Calu3 (cell line): ENCODE data around the gene ABL1. TPM values are rescaled to one million over a fixed set of nuclear protein-coding genes. Genes with fewer than 3 reads are reported as not detected.
"Not testable (repeated sequence)": the region's sequence is repeated elsewhere in the genome, so short reads cannot be mapped to it uniquely, and the experiment has no call there.

Source experiments
- BruUV-seq: library from RNA; stranded (reverse); fragments of 400-500 nt; replicated peaks from 2 replicates; lab custom pipeline; 2021; lab: Mats Ljungman, UMichigan
- CTCF ChIA-PET: fragments of 300-600 bp; sonication (Branson Sonifier 250); formaldehyde crosslinking; loops from one replicate; lab custom pipeline; 2022; ENCODE audit warnings: antibody characterized with exemption; lab: Charles Lee
- DNase-seq: peaks from one replicate; pipeline ENCODE4 v3.0.0; 2022
- H3K27ac Mint-ChIP-seq: one replicate; pipeline ENCODE4 v1.8.0; 2022; ENCODE audit warnings: mixed read lengths; ENCODE audit not compliant: unreplicated experiment
- H3K27me3 Mint-ChIP-seq: one replicate; pipeline ENCODE4 v1.8.0; 2022; ENCODE audit warnings: mixed read lengths; ENCODE audit not compliant: unreplicated experiment
- H3K36me3 Mint-ChIP-seq: one replicate; pipeline ENCODE4 v1.8.0; 2022; ENCODE audit warnings: mild to moderate bottlenecking, moderate library complexity, mixed read lengths; ENCODE audit not compliant: insufficient read depth, unreplicated experiment
- H3K4me1 Mint-ChIP-seq: one replicate; pipeline ENCODE4 v1.8.0; 2022; ENCODE audit warnings: mild to moderate bottlenecking, low read depth, mixed read lengths; ENCODE audit not compliant: unreplicated experiment
- H3K4me3 Mint-ChIP-seq: one replicate; pipeline ENCODE4 v1.8.0; 2022; ENCODE audit warnings: mild to moderate bottlenecking, low read depth, moderate library complexity, mixed read lengths; ENCODE audit not compliant: unreplicated experiment
- H3K9me3 Mint-ChIP-seq: one replicate; pipeline ENCODE4 v1.8.0; 2022; ENCODE audit warnings: low read depth, mixed read lengths; ENCODE audit not compliant: unreplicated experiment
- intact Hi-C: fragments of 100-400 bp; cut with micrococcal nuclease; formaldehyde crosslinking; loops from one replicate; pipeline ENCODE4 v1.10.0; 2022; ENCODE audit not compliant: unreplicated experiment
- total RNA-seq: library from RNA; stranded (reverse); gene quantifications from 2 replicates; pipeline ENCODE4 v1.2.3, GENCODE V29; 2022
- TF ChIP-seq, protein P1 (sequence below): fragments of 200-600 bp; IDR thresholded peaks from one replicate; pipeline ENCODE4 v1.8.0; 2022; ENCODE audit warnings: antibody characterized with exemption; ENCODE audit not compliant: unreplicated experiment

Gene ABL1
- total RNA-seq, 1 experiment from 2014 or later: 30.0 TPM

DNA sequence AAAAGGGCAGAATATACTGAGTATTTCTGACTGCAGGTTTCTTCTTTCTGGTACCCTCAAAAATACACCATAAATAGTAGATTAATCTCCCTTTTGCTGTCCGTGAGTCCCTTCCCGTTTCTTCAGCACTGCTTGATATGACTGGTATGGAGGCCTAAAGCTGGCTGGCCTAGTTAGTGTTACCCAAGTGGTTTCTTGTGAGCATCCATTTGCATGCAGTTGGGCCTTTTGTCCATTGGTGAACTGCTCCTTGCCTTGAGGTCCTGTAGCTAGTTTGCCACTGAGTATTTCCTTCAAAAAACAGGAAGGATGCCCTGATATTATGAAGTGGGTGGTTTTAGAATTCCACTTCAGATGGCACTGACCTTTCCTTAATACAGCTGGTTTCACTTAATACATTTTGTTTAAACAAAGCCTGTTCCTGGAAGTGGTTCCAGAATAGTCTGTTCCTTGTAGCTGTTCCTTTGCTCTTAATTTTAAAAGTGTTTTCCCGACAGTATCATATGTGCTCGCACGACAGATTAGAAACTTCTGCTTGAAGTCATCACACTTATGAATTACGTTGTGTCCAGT, 40.0 kb upstream of the ABL1 start:
- TF ChIP-seq, protein P1, sequence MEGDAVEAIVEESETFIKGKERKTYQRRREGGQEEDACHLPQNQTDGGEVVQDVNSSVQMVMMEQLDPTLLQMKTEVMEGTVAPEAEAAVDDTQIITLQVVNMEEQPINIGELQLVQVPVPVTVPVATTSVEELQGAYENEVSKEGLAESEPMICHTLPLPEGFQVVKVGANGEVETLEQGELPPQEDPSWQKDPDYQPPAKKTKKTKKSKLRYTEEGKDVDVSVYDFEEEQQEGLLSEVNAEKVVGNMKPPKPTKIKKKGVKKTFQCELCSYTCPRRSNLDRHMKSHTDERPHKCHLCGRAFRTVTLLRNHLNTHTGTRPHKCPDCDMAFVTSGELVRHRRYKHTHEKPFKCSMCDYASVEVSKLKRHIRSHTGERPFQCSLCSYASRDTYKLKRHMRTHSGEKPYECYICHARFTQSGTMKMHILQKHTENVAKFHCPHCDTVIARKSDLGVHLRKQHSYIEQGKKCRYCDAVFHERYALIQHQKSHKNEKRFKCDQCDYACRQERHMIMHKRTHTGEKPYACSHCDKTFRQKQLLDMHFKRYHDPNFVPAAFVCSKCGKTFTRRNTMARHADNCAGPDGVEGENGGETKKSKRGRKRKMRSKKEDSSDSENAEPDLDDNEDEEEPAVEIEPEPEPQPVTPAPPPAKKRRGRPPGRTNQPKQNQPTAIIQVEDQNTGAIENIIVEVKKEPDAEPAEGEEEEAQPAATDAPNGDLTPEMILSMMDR: no peak
- Mint-ChIP-seq H3K9me3 (no peaks in the 10 kb centered on the region), H3K4me3 (no peak overlapping the region), H3K27ac (no peak overlapping the region), H3K27me3 (no peaks in the 10 kb centered on the region), H3K36me3 (no peaks in the 10 kb centered on the region), H3K4me1 (no peaks in the 10 kb centered on the region)
- intact Hi-C loops: no loop called here
- no TSS peak for BruUV-seq
- CTCF ChIA-PET: no interaction called here
- DNase-seq: no peak

- H3K27me3 Mint-ChIP-seq, H3K4me3 Mint-ChIP-seq, H3K36me3 Mint-ChIP-seq, H3K4me1 Mint-ChIP-seq, intact Hi-C loops, CTCF ChIA-PET, H3K27ac Mint-ChIP-seq, DNase-seq, H3K9me3 Mint-ChIP-seq, BruUV-seq: not testable (repeated sequence)
Measured at GRCh38 chr9:130803116-130803515, 31.9 kb upstream of the ABL1 start.

GRCh38 chr9:130805510-130806326, 29.3 kb upstream of the ABL1 start:
- H3K36me3 Mint-ChIP-seq: no peaks in the 10 kb centered on the region
- no peaks in the 10 kb centered on the region for H3K27me3 Mint-ChIP-seq
- H3K4me3 Mint-ChIP-seq: no peak overlapping the region
- H3K9me3 Mint-ChIP-seq: peaks cover 8% of the 10 kb centered on the region
- intact Hi-C loops: no loop called here
- no peak overlapping the region for H3K27ac Mint-ChIP-seq
- DNase-seq: no peak
- BruUV-seq: no TSS peak
- CTCF ChIA-PET: no interaction called here
- H3K4me1 Mint-ChIP-seq: no peaks in the 10 kb centered on the region
- TF ChIP-seq, protein P1: no peak

DNA sequence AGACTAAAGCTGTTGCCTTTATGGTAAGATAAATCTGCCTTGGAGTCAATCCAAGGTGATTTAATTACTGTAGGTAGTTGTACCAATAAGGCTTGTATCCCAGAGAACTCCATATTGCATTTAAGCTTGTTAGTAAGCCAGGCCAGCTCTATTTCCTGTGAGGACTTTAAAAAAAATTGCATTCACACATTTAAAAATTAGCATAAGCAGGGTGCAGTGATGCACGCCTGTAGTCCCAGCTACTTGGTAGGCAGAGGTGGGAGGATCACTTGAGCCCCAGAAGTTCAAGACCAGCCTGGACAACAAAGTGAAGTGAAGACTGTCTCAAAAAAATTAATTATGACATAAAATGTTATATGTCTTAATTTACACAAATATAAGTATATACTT, 28.7 kb upstream of the ABL1 start:
- Mint-ChIP-seq H3K36me3 (no peaks in the 10 kb centered on the region), H3K4me1 (no peaks in the 10 kb centered on the region), H3K9me3 (peaks cover 9% of the 10 kb centered on the region), H3K27ac (no peak overlapping the region), H3K27me3 (no peaks in the 10 kb centered on the region), H3K4me3 (no peak overlapping the region)
- TF ChIP-seq, protein P1: no peak
- DNase-seq: no peak
- no TSS peak for BruUV-seq
- CTCF ChIA-PET: no interaction called here
- intact Hi-C loops: no loop called here

DNA sequence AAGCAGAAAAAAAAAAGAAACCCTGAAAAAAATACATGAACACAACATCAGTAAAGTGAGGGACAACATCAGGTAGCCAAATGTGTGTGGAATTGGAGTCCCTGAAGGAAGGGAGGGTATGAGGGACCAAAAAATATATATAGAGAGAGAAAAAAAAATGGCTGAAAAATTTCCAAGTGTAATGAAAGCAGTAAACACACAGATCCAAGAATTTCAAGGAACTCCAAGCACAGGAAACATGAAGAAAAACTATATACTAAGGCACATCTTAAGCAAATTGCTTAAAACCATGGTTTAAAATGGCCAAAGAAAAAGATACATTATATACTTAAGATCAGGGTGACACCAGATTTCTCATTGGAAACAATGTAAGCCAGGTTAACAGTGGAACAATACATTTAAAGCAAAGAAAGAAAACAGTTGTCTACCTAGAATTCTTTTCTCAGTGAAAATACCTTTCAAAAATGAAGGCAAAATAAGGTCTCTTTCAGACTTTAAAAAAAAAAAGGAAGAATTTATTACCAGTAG, 24.4 kb upstream of the ABL1 start:
- no peak overlapping the region for H3K27ac Mint-ChIP-seq
- no peaks in the 10 kb centered on the region for H3K4me1 Mint-ChIP-seq
- DNase-seq: no peak
- intact Hi-C loops: no loop called here
- no peaks in the 10 kb centered on the region for H3K27me3 Mint-ChIP-seq
- CTCF ChIA-PET: no interaction called here
- peaks cover 9% of the 10 kb centered on the region for H3K9me3 Mint-ChIP-seq
- BruUV-seq: no TSS peak
- H3K4me3 Mint-ChIP-seq: no peak overlapping the region
- no peaks in the 10 kb centered on the region for H3K36me3 Mint-ChIP-seq
- TF ChIP-seq, protein P1: no peak
